Measurements from ENCODE around the gene RAB27A.
"Not testable (repeated sequence)": the region's sequence is repeated elsewhere in the genome, so short reads cannot be mapped to it uniquely, and the experiment has no call there.

The RAB27A gene

DNA sequence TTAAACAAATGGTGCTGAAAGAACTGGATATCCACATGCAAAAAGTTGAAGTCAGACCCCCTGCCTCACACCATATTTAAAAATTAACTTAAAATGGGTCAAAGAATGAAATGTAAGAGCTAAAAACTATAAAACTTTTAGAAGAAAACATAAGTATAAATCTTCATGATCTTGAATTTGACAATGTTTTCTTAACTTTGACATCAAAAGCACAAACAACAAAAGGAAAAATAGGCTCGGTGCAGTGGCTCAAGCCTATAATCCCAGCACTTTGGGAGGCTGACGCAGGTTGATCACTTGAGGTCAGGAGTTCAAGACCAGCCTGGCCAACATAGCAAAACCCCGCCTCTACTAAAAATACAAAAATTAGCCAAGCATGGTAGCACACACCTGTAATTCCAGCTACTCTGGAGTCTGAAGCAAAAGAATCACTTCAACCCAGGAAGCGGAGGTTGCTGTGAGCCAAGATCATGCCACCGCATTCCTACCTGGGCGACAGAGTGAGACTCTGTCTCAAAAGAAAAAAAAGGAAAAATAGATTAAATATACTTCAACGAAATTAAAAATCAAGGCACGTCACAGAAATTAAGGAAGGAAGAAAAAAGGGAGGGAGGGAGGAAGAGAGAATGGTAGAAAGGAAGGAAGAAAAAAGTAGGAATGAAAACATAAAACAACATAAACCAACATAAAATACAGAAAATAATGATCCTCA is 1.5 kb downstream of the RAB27A start:
- TF ChIP-seq, protein P1, sequence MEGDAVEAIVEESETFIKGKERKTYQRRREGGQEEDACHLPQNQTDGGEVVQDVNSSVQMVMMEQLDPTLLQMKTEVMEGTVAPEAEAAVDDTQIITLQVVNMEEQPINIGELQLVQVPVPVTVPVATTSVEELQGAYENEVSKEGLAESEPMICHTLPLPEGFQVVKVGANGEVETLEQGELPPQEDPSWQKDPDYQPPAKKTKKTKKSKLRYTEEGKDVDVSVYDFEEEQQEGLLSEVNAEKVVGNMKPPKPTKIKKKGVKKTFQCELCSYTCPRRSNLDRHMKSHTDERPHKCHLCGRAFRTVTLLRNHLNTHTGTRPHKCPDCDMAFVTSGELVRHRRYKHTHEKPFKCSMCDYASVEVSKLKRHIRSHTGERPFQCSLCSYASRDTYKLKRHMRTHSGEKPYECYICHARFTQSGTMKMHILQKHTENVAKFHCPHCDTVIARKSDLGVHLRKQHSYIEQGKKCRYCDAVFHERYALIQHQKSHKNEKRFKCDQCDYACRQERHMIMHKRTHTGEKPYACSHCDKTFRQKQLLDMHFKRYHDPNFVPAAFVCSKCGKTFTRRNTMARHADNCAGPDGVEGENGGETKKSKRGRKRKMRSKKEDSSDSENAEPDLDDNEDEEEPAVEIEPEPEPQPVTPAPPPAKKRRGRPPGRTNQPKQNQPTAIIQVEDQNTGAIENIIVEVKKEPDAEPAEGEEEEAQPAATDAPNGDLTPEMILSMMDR (IDR thresholded peaks at IDR 0.05; ENCODE audit: borderline replicate concordance, insufficient read depth, low read depth, low read length), result no peak
- no peak overlapping the region for H3K4me3 ChIP-seq (ENCODE audit: low read depth, low read length)

DNA sequence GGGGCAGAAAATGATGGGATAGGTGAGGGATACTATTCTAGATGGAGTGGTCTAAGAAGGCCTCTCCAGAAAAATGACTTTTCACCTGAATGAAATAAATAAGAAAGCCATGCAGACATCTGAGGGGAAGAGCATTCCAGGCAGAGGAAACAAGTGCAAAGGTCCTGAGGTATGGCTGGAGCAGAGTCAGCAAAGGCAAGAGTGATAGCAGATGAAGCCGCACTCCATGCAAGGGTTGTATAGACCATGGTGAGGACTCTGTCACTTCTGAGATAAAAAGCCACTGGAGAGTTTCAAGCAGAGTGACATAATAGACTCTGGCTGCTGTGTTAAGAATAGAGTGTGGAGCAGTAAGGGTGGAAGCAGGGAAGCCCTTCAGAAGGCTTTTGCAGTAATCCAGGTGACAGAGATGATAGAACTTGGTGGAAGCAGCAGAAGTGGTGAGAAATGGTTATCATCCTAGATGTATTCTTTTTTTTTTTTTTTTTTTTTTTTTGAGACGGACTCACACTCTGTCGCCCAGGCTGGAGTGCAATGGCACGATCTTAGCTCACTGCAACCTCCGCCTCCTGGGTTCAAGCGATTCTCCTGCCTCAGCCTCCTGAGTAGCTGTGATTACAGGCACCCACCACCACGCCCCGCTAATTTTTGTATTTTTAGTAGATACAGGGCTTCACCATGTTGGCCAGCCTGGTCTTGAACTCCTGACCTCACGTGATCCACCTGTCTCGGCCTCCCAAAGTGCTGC is 3.0 kb downstream of the RAB27A start:
- not testable (repeated sequence) for H3K4me3 ChIP-seq (ENCODE audit: low read depth, low read length)

DNA sequence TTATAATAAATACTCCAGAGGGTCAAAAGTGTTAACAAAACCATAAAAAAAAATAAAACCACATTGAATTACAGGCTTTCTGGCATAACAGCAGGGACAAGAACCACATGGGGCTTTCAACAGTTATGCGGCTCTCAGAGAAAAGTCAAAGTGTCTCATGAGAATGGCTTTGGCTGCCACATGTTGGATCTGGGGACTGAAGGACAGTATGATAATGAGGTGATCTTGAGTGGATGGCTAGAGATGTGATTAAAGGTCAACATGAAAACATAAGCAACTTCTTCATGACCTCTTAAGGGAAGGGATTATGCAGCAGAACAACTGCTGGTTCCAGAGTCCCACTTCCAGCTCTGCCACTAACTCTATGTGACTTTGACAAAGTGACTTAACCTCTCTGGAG is 5.2 kb downstream of the RAB27A start:
- H3K4me3 ChIP-seq (ENCODE audit: low read depth, low read length), result no peak overlapping the region
- TF ChIP-seq, protein P1 (IDR thresholded peaks at IDR 0.05; ENCODE audit: borderline replicate concordance, insufficient read depth, low read depth, low read length), result no peak

DNA sequence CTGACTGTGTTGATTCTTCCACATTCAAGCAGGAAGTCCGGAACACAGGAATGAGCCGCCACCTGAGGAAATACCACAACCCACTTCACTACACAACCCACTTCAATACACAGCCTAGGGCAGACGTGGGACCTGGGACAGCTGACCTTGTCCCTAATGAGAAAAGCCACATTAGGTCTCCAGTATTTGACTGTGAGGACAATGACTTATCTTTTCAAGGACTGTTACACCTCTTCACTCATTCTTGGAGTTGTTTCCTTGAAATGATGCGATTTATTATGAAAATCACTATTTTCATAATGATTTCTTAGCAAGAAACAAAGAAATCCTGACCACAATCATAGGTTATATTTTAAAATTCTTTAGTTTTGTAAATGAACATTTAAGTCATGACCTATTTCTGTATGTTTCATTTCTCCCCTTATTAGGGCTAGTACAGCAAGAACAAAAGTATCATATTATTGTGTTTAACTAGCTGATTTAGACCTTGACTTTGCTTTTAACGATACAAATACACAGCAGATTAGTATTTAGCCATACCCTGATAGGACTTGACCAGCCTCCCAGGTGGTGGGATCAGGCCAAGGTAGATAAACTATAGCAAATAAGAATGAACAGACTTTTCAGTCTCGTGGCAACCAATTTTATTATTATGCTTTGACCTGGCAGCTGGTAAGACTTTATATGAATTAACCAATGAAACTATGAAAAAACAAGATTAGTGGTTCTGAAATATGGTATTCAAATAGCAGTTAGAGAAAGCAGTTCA is 6.0 kb downstream of the RAB27A start:
- TF ChIP-seq, protein P1 (IDR thresholded peaks at IDR 0.05; ENCODE audit: borderline replicate concordance, insufficient read depth, low read depth, low read length), result no peak
- H3K4me3 ChIP-seq (ENCODE audit: low read depth, low read length), result no peak overlapping the region

DNA sequence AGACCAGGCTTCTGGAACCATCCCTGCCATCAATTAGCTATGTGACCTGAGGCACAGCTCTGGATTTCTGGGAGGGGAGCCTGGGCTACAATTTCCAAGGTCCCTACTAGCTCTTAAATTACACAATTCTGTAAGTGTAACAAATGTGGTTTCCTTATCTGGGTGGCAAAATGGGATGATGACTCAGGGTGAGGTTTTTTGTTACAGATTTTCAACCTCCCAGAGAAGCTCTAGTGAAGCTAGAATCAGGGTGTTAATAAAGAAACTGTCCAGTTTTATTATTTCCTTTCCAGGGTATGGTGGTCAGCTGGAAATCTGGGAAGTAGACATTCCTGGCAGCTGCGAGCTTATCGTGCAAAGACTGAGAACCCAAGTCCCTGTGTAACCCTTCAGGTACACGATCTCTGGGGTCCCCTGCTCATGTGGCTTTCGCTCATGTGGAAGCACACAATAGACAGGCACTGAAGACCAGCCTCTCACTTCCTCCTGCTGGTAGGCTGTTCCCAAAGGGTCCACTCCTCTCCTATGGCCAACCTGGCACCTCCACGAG is 7.3 kb downstream of the RAB27A start:
- TF ChIP-seq, protein P1 (IDR thresholded peaks at IDR 0.05; ENCODE audit: borderline replicate concordance, insufficient read depth, low read depth, low read length), result no peak
- H3K4me3 ChIP-seq (ENCODE audit: low read depth, low read length), result no peak overlapping the region

DNA sequence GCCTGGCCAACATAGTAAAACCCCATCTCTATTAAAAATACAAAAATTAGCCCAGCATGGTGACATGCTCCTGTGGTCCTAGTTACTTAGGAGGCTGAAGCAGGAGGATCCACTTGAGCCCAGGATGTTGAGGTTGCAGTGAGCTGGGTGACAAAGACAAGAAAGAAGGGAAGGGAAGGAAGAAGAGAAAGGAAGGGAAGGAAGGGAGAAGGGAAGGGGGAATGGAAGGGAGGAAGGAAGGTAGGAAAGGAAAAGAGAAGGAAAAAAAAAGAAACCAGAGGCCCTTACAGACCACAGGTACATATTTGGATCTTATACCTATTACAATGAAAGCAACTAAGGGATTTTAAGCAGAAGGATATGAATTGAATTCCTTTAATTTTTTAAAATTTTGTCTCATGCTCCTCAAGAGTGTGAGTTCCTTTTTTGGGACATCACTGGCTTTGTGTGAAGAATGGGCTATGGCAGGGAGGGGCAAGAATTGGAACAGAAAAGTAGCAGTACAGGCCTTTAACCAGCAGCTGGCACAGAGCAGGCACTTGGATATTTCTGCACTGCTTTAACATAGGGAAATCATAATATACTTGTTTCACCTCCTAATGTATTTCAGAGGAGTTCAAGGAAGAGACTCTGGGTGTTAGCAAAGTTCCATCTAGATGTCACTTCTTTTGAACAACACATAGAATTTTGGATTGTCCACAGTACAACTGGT is 7.9 kb downstream of the RAB27A start:
- TF ChIP-seq, protein P1 (IDR thresholded peaks at IDR 0.05; ENCODE audit: borderline replicate concordance, insufficient read depth, low read depth, low read length), result no peak
- H3K4me3 ChIP-seq (ENCODE audit: low read depth, low read length), result no peak overlapping the region

DNA sequence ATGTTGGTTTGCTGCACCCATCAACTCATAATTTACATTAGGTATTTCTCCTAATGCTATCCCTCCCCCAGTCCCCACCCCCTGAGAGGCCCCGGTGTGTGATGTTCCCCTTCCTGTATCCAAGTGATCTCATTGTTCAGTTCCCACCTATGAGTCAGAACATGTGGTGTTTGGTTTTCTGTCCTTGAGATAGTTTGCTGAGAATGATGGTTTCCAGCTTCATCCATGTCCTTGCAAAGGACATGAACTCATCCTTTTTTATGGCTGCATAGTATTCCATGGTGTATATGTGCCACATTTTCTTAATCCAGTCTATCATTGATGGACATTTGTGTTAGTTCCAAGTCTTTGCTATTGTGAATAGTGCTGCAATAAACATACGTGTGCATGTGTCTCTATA is 9.0 kb downstream of the RAB27A start:
- not testable (repeated sequence) for H3K4me3 ChIP-seq (ENCODE audit: low read depth, low read length)
